Hepatocyte (in vitro differentiated cells): Measurements from ENCODE around the gene SIRPB1. TPM values are rescaled to one million over a fixed set of nuclear protein-coding genes. Genes with fewer than 3 reads are reported as not detected.

Experiments
- DNase-seq: peaks from one replicate; pipeline ENCODE4 v3.0.0-alpha.2; 2016; ENCODE audit warnings: low spot score
- H2AFZ ChIP-seq: fragments of 200-600 bp; sonication (generic); 2 replicates; pipeline ENCODE4 v1.6.0; 2016; ENCODE audit warnings: antibody characterized with exemption, mild to moderate bottlenecking
- H3K27ac ChIP-seq: fragments of 200-600 bp; sonication (generic); 2 replicates; pipeline ENCODE4 v1.5.1; 2016; ENCODE audit warnings: mild to moderate bottlenecking
- H3K27me3 ChIP-seq: fragments of 200-600 bp; sonication (generic); 2 replicates; pipeline ENCODE4 v1.6.1; 2016
- H3K36me3 ChIP-seq: fragments of 200-600 bp; sonication (generic); replicated peaks from 2 replicates; pipeline ENCODE4 v1.5.1; 2016; ENCODE audit warnings: low read depth; ENCODE audit not compliant: insufficient read depth
- H3K4me1 ChIP-seq: fragments of 200-600 bp; sonication (generic); 2 replicates; pipeline ENCODE4 v1.5.1; 2016; ENCODE audit warnings: mild to moderate bottlenecking, moderate library complexity; ENCODE audit not compliant: insufficient read depth
- H3K4me2 ChIP-seq: fragments of 200-600 bp; sonication (generic); 2 replicates; pipeline ENCODE4 v1.6.0; 2016
- H3K4me3 ChIP-seq: fragments of 200-600 bp; sonication (generic); 2 replicates; pipeline ENCODE4 v1.5.1; 2016; ENCODE audit warnings: mild to moderate bottlenecking
- H3K79me2 ChIP-seq: fragments of 200-600 bp; sonication (generic); 2 replicates; pipeline ENCODE4 v1.6.0; 2017; ENCODE audit warnings: mild to moderate bottlenecking
- H3K9me2 ChIP-seq: fragments of 200-600 bp; sonication (generic); replicated peaks from 2 replicates; pipeline ENCODE4 v1.6.0; 2017; ENCODE audit warnings: mild to moderate bottlenecking; ENCODE audit not compliant: insufficient read depth
- H3K9me3 ChIP-seq: fragments of 200-600 bp; sonication (generic); 2 replicates; pipeline ENCODE4 v1.5.1; 2016; ENCODE audit warnings: low read depth, mild to moderate bottlenecking
- H4K20me1 ChIP-seq: fragments of 200-600 bp; sonication (generic); 2 replicates; pipeline ENCODE4 v1.6.0; 2016; ENCODE audit warnings: mild to moderate bottlenecking; ENCODE audit not compliant: insufficient read depth, poor library complexity, severe bottlenecking
- CTCF ChIP-seq: fragments of 200-600 bp; sonication (generic); IDR thresholded peaks from 2 replicates; pipeline ENCODE4 v1.5.1; 2016; ENCODE audit warnings: antibody characterized with exemption, mild to moderate bottlenecking; ENCODE audit not compliant: poor library complexity
- EZH2 ChIP-seq: fragments of 200-600 bp; sonication (generic); IDR thresholded peaks from 2 replicates; pipeline ENCODE4 v1.6.1; 2016; ENCODE audit warnings: antibody characterized with exemption, mild to moderate bottlenecking, borderline replicate concordance
- EZH2phosphoT487 ChIP-seq: fragments of 200-600 bp; sonication (generic); IDR thresholded peaks from one replicate; pipeline ENCODE4 v1.6.1; 2018; ENCODE audit warnings: antibody characterized with exemption, mild to moderate bottlenecking, low read depth, moderate library complexity; ENCODE audit not compliant: unreplicated experiment, severe bottlenecking
- WGBS: methylation state at CpG from one replicate; pipeline ENCODE4 v1.1.6; 2016; ENCODE audit warnings: low lambda C conversion rate; ENCODE audit errors: missing lambda C conversion rate; 5-methylcytosine and 5-hydroxymethylcytosine counted together
- polyA plus RNA-seq: library from polyadenylated mRNA; unstranded; fragments of >200 nt; fragmentation: Nextera tagmentation; extraction: Ambion mirVana; gene quantifications from 2 replicates; pipeline ENCODE4 v1.2.1, GENCODE V29; 2016
- total RNA-seq: library from RNA; depleted of rRNA; stranded (reverse); fragments of >200 nt; gene quantifications from 2 replicates; pipeline ENCODE4 v1.2.3, GENCODE V29; 2014

The SIRPB1 gene
- total and polyA plus RNA-seq, 2 experiments from 2014 or later = 0.57 to 0.97 TPM

GRCh38 chr20:1656844-1657243 is 37.0 kb upstream of the SIRPB1 start:
- DNase-seq = no peak
- H3K4me3 ChIP-seq = no peak overlapping the region
- no peaks in the 10 kb centered on the region for H3K4me1 ChIP-seq
- no peaks in the 10 kb centered on the region for H3K9me3 ChIP-seq
- H2AFZ ChIP-seq = no peak overlapping the region
- peaks cover 12% of the 10 kb centered on the region for H3K27me3 ChIP-seq
- H4K20me1 ChIP-seq = no peaks in the 10 kb centered on the region
- no peaks in the 10 kb centered on the region for H3K9me2 ChIP-seq
- no peaks in the 10 kb centered on the region for H3K36me3 ChIP-seq
- H3K4me2 ChIP-seq = no peak overlapping the region
- no peaks in the 10 kb centered on the region for H3K79me2 ChIP-seq
- no peak overlapping the region for H3K27ac ChIP-seq
- 92% methylated on average over 5 of the region's 5 CpGs for WGBS
- no peak for TF ChIP-seq CTCF
- TF ChIP-seq EZH2 = no peak
- TF ChIP-seq EZH2phosphoT487 = no peak

GRCh38 chr20:1654996-1655395 is 35.2 kb upstream of the SIRPB1 start:
- peaks cover 12% of the 10 kb centered on the region for H3K27me3 ChIP-seq
- no peak overlapping the region for H3K4me2 ChIP-seq
- no peaks in the 10 kb centered on the region for H3K36me3 ChIP-seq
- DNase-seq = no peak
- no peak overlapping the region for H3K27ac ChIP-seq
- no peaks in the 10 kb centered on the region for H4K20me1 ChIP-seq
- no peak overlapping the region for H3K4me3 ChIP-seq
- no peak for TF ChIP-seq EZH2phosphoT487
- no peak for TF ChIP-seq EZH2
- no peak for TF ChIP-seq CTCF
- no peak overlapping the region for H2AFZ ChIP-seq
- no peaks in the 10 kb centered on the region for H3K79me2 ChIP-seq
- H3K9me3 ChIP-seq = no peaks in the 10 kb centered on the region
- no peaks in the 10 kb centered on the region for H3K9me2 ChIP-seq
- H3K4me1 ChIP-seq = no peaks in the 10 kb centered on the region

DNA sequence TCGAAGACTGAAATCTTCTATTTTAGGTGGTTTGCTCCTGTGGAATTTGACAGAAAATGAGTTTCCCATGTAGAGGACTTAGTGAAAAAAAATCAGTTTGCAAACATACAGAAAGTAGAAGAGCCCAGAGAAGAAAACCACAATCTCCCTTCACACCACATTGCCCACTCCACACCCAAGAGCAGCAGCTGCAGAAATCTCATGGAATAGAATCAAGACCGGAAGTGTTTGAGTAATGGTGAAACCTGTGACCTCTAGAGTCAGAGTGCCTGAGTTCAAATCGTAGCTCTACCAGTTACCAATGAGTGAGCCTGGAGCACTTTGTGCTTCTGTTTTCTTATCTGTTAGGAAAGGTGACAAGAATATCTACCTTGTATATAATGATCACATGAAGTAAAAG is 33.2 kb upstream of the SIRPB1 start:
- H2AFZ ChIP-seq = no peak overlapping the region

DNA sequence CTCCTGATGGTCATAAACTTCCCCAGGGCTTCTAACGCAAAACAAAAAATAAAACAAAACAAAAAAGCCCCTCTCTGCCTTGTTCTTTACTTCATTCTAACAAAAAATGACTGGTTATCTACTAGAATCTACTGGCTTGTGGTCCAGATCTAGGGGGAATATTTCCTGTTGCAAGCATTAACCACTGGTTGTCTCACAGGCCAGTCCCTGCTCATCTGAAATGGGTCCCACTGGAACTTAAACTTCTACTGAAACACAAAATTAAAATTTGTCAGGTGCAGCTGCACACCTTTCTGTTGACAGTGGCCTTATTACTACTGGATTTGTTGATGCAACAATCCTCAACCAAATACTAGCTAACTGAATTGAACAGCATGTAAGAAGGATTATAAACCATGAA is 32.3 kb upstream of the SIRPB1 start:
- H3K9me2 ChIP-seq = no peaks in the 10 kb centered on the region
- no peaks in the 10 kb centered on the region for H4K20me1 ChIP-seq
- no peaks in the 10 kb centered on the region for H3K36me3 ChIP-seq
- H3K9me3 ChIP-seq = no peaks in the 10 kb centered on the region
- H3K4me1 ChIP-seq = no peaks in the 10 kb centered on the region
- TF ChIP-seq EZH2 (no peak), CTCF (no peak), EZH2phosphoT487 (no peak)
- no peak for DNase-seq
- WGBS = 72% methylated on average over 1 of the region's 1 CpG
- H3K27ac ChIP-seq = no peak overlapping the region
- H3K4me3 ChIP-seq = no peak overlapping the region
- no peak overlapping the region for H2AFZ ChIP-seq
- H3K4me2 ChIP-seq = no peak overlapping the region
- no peaks in the 10 kb centered on the region for H3K79me2 ChIP-seq
- H3K27me3 ChIP-seq = no peaks in the 10 kb centered on the region

More for the DNA sequence above, 33.2 kb upstream of the SIRPB1 start:
- no peaks in the 10 kb centered on the region for H4K20me1 ChIP-seq
- H3K27me3 ChIP-seq = peaks cover 3% of the 10 kb centered on the region
- no peaks in the 10 kb centered on the region for H3K79me2 ChIP-seq
- no peak overlapping the region for H3K4me2 ChIP-seq
- no peaks in the 10 kb centered on the region for H3K9me2 ChIP-seq
- no peak for DNase-seq
- no peak overlapping the region for H3K4me3 ChIP-seq
- no peaks in the 10 kb centered on the region for H3K4me1 ChIP-seq
- no peaks in the 10 kb centered on the region for H3K9me3 ChIP-seq
- WGBS = 73% methylated on average over 3 of the region's 3 CpGs
- TF ChIP-seq EZH2 = no peak
- no peak overlapping the region for H3K27ac ChIP-seq
- no peaks in the 10 kb centered on the region for H3K36me3 ChIP-seq
